GM18502 (cell line): ENCODE results near the gene CELF4.
A peak's percentile ranks its signal among the peaks of the same experiment; 100 is the strongest.

Experiments
- ATAC-seq: cut with Tn5 transposase; IDR thresholded peaks from one replicate; pipeline ENCODE4 v1.9.1; 2021; ENCODE audit warnings: mild to moderate bottlenecking; ENCODE audit not compliant: unreplicated experiment, poor library complexity

The CELF4 gene

DNA sequence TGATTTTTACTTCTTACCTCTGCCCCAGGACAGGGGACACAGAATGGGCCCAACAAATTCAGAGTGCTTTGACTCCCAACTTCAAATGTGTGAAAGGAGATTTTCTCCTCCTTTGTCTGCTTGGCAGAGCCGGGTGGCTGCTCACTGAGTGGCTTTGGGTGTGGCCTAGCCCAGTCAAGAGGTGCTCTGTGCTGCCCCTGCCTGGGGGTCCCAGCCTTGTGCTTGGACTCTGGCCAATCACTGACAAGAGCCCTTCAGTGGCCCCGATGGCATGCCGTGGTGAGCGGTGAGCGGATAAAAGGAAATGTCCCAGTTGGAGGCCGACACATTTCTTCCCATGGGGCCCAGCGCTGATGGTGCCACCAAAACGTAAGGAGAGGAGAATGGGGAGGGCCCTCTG is 259.2 kb downstream of the CELF4 start:
- no peak for ATAC-seq

DNA sequence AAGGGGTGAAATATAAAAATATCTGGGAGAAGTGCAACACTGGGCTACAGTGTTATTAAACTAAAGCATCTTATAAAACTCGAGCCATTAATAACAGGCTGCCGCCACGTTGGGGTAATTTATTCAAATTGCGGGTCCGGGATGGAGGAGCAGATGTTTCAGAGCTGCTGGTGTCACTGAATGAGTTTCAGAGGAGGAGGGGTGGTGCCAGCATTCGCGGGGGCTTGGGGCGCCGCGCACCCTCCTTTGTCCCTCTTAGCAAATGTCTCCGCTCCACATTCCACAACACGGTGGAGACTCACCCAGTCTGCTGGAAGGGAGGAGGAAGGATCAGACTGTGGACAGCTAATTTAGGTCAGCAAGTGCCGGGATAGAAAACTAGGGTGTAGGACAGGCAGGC is 260.5 kb downstream of the CELF4 start:
- ATAC-seq = no peak

GRCh38 chr18:37304012-37304680 is 261.5 kb downstream of the CELF4 start:
- ATAC-seq = no peak

DNA sequence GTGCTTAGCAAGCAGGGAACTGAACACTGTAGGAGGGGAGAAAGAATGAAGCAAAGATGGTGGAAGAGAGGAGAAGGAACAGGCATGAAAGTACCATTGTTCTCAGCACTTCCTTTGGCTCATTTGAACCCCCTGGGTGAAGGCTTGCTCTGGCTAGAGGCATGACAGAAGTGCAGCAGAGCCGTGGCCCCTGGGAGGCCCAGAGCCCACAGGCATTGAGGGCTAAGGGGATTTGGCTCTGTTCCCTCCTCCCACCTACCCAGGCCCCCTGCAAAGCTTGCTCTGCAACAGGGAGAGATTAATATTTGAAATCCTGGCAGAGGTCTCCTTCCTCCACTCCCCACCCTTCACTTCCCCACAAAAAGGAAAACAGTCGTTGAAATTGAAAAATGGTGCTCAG is 262.6 kb downstream of the CELF4 start:
- no peak for ATAC-seq

GRCh38 chr18:37302519-37302918 is 263.1 kb downstream of the CELF4 start:
- ATAC-seq = no peak

DNA sequence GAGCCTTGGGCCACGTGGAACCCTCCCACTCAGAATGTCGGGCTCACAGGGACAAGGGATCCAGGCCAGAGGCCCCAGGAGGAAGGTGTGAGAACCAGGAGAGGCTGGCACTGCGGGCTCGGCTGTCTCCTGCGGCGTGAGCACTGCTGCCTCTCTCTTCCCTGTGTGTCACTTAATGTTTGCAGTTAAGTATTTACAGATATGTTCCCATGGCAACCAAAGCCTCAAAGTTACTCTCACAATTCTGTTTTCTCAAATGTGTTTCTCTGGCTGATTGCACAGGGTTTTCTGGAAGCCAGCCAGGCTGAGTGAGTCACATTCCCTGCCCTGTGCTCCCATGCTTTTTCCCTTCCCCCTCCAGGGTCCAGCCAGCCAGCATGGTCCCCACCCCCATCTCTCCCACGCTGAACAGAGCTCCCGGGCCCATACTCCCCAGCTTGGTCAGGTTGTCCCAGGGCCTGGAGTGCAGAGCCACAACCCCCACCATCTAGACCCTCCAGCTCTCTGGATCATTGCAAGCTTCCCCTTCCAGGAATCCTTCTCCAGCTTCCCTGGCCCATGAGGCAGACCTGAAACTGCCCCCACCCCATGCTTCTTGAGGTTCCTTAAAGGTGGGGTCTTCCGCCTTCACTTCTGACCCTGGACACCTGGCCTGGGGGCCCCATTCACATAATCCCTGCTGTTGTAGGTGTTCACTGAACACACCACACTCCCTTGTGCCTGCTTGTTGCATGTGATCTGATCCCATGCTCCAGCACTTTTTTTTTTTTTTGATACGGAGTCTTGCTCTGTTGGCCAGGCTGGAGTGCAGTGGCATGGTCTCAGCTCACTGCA is 265.9 kb downstream of the CELF4 start:
- ATAC-seq = peak; percentile 84

DNA sequence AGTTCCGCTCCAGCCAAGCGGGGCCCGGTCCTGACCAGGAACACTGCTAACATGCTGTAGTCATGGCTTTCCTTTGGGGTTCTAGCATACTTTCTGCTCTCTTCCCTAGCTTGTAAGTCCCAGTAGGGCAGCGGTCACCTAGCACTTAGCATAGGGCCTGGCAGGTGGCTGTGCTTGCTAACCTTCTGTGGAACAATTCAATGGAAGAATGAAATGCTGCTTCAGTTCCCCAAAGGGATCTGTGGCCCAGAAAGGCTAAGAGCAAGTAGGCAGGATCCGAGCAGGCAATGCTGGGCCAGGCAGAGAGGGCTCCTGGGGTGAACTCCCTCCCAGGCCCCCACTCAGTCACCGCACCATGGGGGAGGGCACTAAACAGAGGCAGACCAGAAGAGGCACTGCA is 266.8 kb downstream of the CELF4 start:
- no peak for ATAC-seq

GRCh38 chr18:37297106-37297505 is 268.5 kb downstream of the CELF4 start:
- no peak for ATAC-seq

GRCh38 chr18:37294951-37295350 is 270.6 kb downstream of the CELF4 start:
- no peak for ATAC-seq

GRCh38 chr18:37293359-37293758 is 272.2 kb downstream of the CELF4 start:
- ATAC-seq = no peak

DNA sequence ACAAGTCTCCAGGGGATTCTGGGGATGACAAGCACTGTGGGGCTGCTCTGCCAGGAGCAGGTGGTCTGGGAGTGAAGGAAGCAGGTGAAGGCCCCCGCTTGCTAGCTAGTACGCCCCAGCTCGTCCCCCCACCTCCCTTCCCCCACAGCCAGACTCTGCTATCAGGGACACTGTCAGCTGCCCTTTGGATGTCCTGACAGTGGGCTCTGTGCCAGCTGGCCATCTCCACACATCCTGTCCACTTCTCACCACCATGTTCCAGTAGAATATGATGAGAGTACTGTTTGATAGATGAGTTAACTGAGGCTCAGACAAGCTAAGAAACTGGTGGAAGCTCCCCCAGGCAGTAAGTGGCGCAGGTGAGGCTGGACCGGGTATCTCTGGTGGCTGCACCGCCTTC is 276.2 kb downstream of the CELF4 start:
- no peak for ATAC-seq

DNA sequence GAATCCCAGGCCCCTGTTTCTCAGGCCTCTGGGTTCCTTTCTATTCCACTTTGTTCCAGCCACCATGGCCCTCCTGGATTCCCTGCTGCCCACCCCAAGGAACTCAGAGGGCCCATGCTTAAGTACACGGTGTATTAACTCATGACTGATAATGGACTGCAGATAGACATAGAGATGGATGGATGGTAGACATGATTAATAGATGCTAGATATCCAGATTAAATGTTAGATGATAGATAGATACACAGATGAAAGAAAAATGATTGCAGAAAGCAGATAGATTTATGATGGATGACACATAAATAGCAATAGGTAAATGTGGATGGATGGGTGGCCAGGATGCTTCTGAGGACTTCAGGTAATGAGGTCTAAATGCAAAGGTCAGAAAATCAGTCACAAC is 278.0 kb downstream of the CELF4 start:
- no peak for ATAC-seq

GRCh38 chr18:37286801-37287200 is 278.8 kb downstream of the CELF4 start:
- no peak for ATAC-seq

GRCh38 chr18:37285825-37286224 is 279.8 kb downstream of the CELF4 start:
- no peak for ATAC-seq

GRCh38 chr18:37284260-37284659 is 281.3 kb downstream of the CELF4 start:
- ATAC-seq = no peak

GRCh38 chr18:37282386-37283037 is 283.1 kb downstream of the CELF4 start:
- no peak for ATAC-seq

DNA sequence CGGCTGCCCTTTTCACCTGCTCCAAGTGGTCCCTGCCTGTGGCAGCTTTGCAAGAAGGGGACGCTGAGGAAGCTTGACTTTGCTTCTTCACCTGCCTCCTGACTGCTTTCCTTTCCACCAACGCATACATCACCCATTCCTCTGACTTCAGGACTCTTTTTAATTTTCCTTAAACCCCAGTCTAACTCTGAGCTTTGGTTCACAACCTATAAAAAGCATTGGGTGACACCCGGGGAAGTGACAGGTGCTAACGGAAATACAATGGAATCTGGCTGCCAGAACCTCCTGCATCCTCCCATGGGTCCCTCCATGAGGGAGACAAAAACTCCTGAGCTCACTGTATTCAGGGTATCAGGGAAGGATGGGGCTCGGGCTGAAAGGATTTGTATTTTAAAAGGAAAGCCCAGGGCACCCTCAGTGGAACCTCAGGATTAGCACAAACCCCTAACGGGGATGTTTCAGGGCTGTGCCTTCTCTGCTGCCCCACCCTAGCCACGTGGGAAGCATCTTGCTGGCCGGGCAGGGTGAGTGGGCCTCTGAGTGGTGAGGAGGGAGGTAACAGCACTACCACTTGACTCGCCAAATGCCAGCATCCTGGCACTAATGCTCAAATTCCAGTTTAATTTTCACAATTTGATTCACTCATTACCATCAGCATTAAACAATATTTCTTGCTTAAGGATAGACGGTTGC is 284.8 kb downstream of the CELF4 start:
- no peak for ATAC-seq

GRCh38 chr18:37277804-37278203 is 287.8 kb downstream of the CELF4 start:
- ATAC-seq = no peak

DNA sequence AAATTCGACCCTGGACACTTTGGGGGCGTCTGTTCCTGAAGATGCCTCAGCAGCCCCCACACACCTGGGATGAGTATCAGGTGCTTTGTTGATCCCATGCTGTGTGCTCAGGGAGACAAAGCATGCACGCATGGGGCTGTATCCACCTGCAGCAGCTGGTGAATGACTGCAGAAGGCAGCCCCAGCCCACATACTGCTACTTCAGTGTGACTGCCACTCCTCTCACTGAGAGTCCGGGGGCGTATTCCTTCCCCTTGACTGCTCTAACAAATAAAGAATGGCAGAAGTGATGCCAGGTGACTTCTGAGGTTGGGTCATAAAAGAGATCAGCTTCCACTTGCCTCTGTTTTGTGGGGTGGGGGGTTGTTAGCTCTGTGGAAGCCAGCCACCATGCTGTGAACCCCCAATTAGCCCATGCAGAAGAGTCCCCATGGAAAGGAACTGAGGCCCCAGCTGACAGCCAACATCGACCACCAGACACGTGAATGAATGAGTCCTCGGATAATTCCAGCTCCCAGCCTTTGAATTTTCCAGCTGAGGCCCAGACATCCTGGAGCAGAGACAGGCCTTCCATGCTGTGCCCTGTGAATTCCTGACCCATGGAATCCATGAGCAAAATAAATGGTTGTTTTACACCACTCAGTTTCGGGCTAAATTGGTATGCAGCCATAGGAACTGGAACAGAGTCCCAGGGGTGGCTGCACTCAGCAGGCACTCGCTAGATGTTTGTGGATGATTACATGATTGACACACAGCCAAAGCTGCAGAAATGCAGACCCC is 289.3 kb downstream of the CELF4 start:
- ATAC-seq = no peak

DNA sequence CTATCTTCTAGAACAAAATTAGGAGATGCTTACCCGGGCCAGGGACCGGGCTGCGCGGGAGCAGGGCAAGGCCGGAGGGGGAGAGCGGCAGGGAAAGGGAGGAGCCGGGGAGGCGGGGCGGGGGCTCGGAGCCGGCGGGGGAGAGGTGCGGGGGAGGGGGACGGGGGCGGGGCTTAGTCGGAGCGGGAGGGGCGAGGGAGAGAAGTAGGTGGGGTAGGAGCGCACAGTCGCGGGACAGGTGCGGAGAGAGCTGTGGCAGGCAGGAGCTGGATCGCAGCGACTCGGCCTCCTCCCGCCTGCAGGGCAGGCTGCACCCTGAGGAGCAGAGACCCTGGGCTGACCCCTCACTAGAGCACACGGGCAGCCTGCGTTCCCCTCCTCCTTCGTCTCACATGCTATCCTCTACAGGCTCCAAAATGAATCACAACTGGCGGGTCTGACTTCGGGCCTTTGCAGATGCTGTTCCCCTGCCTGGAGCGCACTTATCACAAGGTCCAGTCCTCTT is 290.3 kb downstream of the CELF4 start:
- no peak for ATAC-seq
